Measurements from ENCODE around the gene CFAP54. TPM values are rescaled to one million over a fixed set of nuclear protein-coding genes. Genes with fewer than 3 reads are reported as not detected.

CFAP54 gene
- total and polyA plus RNA-seq, 12 donors, result 0.08 to 1.00 (median 0.33) TPM; not detected in 2

- peaks cover 4% of the 10 kb centered on the region for H3K27me3 ChIP-seq
- H3K36me3 ChIP-seq (replicated peaks in 1 of 2), result no peaks in the 10 kb centered on the region
- H3K9me3 ChIP-seq (replicated peaks in 1 of 3), result no peaks in the 10 kb centered on the region
- intact Hi-C loops (cut with DNase I), result no loop called here
- no peak for DNase-seq
- no peaks in the 10 kb centered on the region for H3K4me1 ChIP-seq (replicated peaks in 1 of 2)
- 81 to 89% (median 85%) methylated on average over 4 to 5 of the region's 5 CpGs for WGBS, 4 donors
- no peak overlapping the region for H3K27ac ChIP-seq
- no peak overlapping the region for H3K4me3 ChIP-seq
- TF ChIP-seq CTCF (IDR thresholded peaks at IDR 0.05) (no peak), POLR2A (IDR thresholded peaks at IDR 0.05) (no peak)
Observed at GRCh38 chr12:96482086-96482485, 7.3 kb upstream of the CFAP54 start.

GRCh38 chr12:96483116-96483515 is 6.3 kb upstream of the CFAP54 start:
- H3K27me3 ChIP-seq, result peaks cover 4% of the 10 kb centered on the region
- no peaks in the 10 kb centered on the region for H3K36me3 ChIP-seq (replicated peaks in 1 of 2)
- H3K9me3 ChIP-seq (replicated peaks in 1 of 3), result no peaks in the 10 kb centered on the region
- no peak overlapping the region for H3K27ac ChIP-seq
- intact Hi-C loops (cut with DNase I), result no loop called here
- TF ChIP-seq CTCF (IDR thresholded peaks at IDR 0.05) (no peak), POLR2A (IDR thresholded peaks at IDR 0.05) (no peak)
- WGBS, 4 donors, result 81 to 86% (median 83%) methylated on average over 2 of the region's 2 CpGs
- H3K4me3 ChIP-seq, result no peak overlapping the region
- no peak for DNase-seq
- H3K4me1 ChIP-seq (replicated peaks in 1 of 2), result no peaks in the 10 kb centered on the region

GRCh38 chr12:96486751-96487613 is 2.4 kb upstream of the CFAP54 start:
- peaks cover 0 to 3% of the 10 kb centered on the region in 2 donors for H3K4me1 ChIP-seq (replicated peaks in 1 of 2)
- intact Hi-C loops (cut with DNase I), result no loop called here
- no peak for DNase-seq
- WGBS, 4 donors, result 85 to 93% (median 89%) methylated on average over 12 of the region's 12 CpGs
- H3K27me3 ChIP-seq, result no peaks in the 10 kb centered on the region
- no peak overlapping the region for H3K27ac ChIP-seq
- H3K4me3 ChIP-seq, result no peak overlapping the region
- H3K36me3 ChIP-seq (replicated peaks in 1 of 2), result no peaks in the 10 kb centered on the region
- TF ChIP-seq CTCF (IDR thresholded peaks at IDR 0.05) (no peak), POLR2A (IDR thresholded peaks at IDR 0.05) (no peak)
- H3K9me3 ChIP-seq (replicated peaks in 1 of 3), result no peaks in the 10 kb centered on the region

- TF ChIP-seq POLR2A (IDR thresholded peaks at IDR 0.05) (no peak), CTCF (IDR thresholded peaks at IDR 0.05) (no peak)
- intact Hi-C loops (cut with DNase I), result no loop called here
- Histone ChIP-seq H3K9me3 (replicated peaks in 1 of 3) (no peaks in the 10 kb centered on the region), H3K27ac (no peak overlapping the region), H3K4me1 (replicated peaks in 1 of 2) (peaks cover 0 to 3% of the 10 kb centered on the region in 2 donors), H3K27me3 (no peaks in the 10 kb centered on the region), H3K36me3 (replicated peaks in 1 of 2) (no peaks in the 10 kb centered on the region), H3K4me3 (no peak overlapping the region)
- 61 to 87% (median 73%) methylated on average over 3 of the region's 3 CpGs for WGBS, 4 donors
- no peak for DNase-seq
Observed at GRCh38 chr12:96487634-96488033, 1.7 kb upstream of the CFAP54 start.
